ENCODE results near the gene MKLN1. TPM values are rescaled to one million over a fixed set of nuclear protein-coding genes. Genes with fewer than 3 reads are reported as not detected.

The MKLN1 gene
- total RNA-seq, 1 donor from 2014 or later, result 60.4 TPM

DNA sequence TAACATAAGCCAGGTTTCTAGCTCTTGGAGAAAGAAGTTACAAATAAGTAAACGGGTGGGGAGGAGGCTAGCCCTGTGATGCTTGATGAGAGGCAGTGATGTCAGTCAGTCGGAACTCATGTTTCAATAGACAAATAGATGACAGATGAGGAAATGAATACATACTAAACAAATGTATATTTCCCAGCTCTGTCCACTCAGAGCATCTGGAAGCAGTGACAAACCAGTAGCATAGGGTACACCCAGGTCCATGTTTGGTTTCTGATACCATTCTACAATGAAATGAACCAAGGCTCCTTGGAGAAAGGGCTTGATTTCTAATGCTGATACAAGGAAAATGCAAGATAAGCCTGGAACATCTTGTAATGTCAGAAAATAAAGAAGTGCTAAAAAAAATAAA, 198.1 kb downstream of the MKLN1 start:
- no peak for DNase-seq
- TF ChIP-seq, protein P1, sequence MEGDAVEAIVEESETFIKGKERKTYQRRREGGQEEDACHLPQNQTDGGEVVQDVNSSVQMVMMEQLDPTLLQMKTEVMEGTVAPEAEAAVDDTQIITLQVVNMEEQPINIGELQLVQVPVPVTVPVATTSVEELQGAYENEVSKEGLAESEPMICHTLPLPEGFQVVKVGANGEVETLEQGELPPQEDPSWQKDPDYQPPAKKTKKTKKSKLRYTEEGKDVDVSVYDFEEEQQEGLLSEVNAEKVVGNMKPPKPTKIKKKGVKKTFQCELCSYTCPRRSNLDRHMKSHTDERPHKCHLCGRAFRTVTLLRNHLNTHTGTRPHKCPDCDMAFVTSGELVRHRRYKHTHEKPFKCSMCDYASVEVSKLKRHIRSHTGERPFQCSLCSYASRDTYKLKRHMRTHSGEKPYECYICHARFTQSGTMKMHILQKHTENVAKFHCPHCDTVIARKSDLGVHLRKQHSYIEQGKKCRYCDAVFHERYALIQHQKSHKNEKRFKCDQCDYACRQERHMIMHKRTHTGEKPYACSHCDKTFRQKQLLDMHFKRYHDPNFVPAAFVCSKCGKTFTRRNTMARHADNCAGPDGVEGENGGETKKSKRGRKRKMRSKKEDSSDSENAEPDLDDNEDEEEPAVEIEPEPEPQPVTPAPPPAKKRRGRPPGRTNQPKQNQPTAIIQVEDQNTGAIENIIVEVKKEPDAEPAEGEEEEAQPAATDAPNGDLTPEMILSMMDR (IDR thresholded peaks at IDR 0.05), result no peak
- no peak overlapping the region for H3K4me3 ChIP-seq

DNA sequence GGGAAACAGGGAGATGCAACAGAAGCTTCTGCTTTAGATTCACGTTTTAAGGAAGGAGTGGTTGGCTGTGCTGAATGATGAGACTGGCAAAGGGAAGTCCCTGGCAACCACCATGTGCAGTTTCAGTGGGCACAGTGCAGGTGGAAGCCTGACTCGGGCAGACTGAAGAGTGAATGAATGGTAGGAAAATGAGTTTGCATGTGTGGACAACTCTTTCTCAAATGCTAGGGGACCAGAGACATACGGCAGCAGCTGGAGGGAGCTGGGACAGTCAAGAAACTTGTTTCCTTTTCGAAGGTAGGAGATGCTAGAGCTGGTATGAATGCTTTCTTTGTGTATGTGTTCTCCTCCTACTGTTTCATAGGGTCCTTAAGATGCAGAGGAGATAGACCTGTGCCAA, 199.8 kb downstream of the MKLN1 start:
- no peak for ATAC-seq
- TF ChIP-seq, protein P1 (IDR thresholded peaks at IDR 0.05), result no peak
- H3K27ac ChIP-seq, result no peak overlapping the region
- no peaks in the 10 kb centered on the region for H3K9me3 ChIP-seq
- H3K27me3 ChIP-seq (ENCODE audit: low read depth), result no peaks in the 10 kb centered on the region
- no peaks in the 10 kb centered on the region for H3K36me3 ChIP-seq
- H3K4me1 ChIP-seq, result peaks cover 4% of the 10 kb centered on the region
- no peak overlapping the region for H3K4me3 ChIP-seq
- intact Hi-C loops (cut with DNase I), result no loop called here
- no peak for DNase-seq

More for the DNA sequence above, 198.1 kb downstream of the MKLN1 start:
- Histone ChIP-seq H3K36me3 (no peaks in the 10 kb centered on the region), H3K27ac (no peak overlapping the region), H3K4me1 (peaks cover 10% of the 10 kb centered on the region), H3K9me3 (no peaks in the 10 kb centered on the region), H3K27me3 (ENCODE audit: low read depth) (no peaks in the 10 kb centered on the region)
- intact Hi-C loops (cut with DNase I), result no loop called here
- ATAC-seq, result no peak

DNA sequence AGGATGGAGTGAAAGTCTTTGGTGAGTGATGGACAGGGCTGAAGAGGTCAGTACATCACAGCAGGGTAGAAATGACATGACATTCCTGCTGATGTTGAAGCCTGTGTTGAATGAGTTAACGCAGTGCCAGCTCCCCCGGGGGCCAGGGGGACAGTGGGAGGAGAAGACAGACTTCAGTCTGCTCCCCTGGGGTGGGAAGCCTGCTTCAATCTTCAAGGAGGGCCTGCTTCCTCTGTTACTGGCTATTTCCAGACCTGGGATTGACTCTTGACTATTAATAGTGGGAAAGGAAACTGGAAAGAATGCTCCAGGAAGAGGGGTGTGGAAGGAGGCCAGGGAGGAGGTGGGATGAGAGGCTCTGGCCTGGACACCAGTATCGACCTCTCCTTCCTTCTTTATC, 201.5 kb downstream of the MKLN1 start:
- ATAC-seq (no peak), DNase-seq (no peak)
- Histone ChIP-seq H3K27me3 (ENCODE audit: low read depth) (no peaks in the 10 kb centered on the region), H3K4me3 (no peak overlapping the region), H3K36me3 (no peaks in the 10 kb centered on the region), H3K9me3 (no peaks in the 10 kb centered on the region), H3K27ac (no peak overlapping the region), H3K4me1 (no peaks in the 10 kb centered on the region)
- intact Hi-C loops (cut with DNase I), result no loop called here
- TF ChIP-seq, protein P1 (IDR thresholded peaks at IDR 0.05), result no peak

DNA sequence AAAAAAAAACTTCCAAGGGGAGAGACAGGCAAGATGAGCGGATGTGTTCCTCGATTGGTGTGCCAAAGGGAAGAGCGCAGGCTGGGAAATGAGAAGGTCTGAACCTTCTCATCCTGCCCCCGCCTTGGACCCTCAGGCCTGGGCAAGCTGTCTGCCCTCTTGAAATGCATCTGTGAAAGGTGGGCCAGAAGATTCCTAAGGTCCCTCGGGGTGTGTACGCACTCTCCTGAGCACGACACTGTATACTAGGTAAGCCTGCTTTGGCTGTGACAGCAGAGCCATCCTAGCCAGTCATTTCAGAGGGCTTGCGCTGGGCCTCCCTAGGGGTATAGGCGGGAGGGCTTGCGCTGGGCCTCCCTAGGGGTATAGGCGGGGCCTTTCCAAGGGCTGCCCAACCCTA, 201.9 kb downstream of the MKLN1 start:
- H3K9me3 ChIP-seq, result no peaks in the 10 kb centered on the region
- H3K27me3 ChIP-seq (ENCODE audit: low read depth), result no peaks in the 10 kb centered on the region
- TF ChIP-seq, protein P1 (IDR thresholded peaks at IDR 0.05), result no peak
- H3K27ac ChIP-seq, result no peak overlapping the region
- intact Hi-C loops (cut with DNase I), result no loop called here
- no peaks in the 10 kb centered on the region for H3K36me3 ChIP-seq
- no peaks in the 10 kb centered on the region for H3K4me1 ChIP-seq
- no peak overlapping the region for H3K4me3 ChIP-seq
- DNase-seq (no peak), ATAC-seq (no peak)

DNA sequence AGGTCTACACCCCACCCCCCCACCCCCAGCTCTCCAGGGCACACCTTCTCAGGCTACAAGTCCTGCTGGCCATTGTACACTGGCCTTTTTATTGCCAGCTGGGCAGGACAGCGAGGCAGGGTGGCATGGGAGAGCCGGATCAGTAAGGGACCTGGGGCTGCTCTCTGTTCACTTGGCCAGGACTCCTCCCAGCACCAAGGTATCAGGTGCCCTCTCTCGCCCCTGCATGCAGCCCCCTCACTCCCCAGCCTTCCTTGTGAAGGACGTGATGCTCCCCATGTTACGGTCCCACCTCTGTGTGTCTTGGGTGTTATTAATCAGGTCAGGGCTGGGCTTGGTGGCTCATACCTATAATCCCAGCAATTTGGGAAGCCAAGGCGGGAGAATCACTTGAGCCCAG, 202.5 kb downstream of the MKLN1 start:
- no peak overlapping the region for H3K4me3 ChIP-seq
- TF ChIP-seq, protein P1 (IDR thresholded peaks at IDR 0.05), result no peak
- no peaks in the 10 kb centered on the region for H3K4me1 ChIP-seq
- no peaks in the 10 kb centered on the region for H3K36me3 ChIP-seq
- no peaks in the 10 kb centered on the region for H3K9me3 ChIP-seq
- DNase-seq (no peak), ATAC-seq (no peak)
- no peak overlapping the region for H3K27ac ChIP-seq
- intact Hi-C loops (cut with DNase I), result no loop called here
- H3K27me3 ChIP-seq (ENCODE audit: low read depth), result no peaks in the 10 kb centered on the region

DNA sequence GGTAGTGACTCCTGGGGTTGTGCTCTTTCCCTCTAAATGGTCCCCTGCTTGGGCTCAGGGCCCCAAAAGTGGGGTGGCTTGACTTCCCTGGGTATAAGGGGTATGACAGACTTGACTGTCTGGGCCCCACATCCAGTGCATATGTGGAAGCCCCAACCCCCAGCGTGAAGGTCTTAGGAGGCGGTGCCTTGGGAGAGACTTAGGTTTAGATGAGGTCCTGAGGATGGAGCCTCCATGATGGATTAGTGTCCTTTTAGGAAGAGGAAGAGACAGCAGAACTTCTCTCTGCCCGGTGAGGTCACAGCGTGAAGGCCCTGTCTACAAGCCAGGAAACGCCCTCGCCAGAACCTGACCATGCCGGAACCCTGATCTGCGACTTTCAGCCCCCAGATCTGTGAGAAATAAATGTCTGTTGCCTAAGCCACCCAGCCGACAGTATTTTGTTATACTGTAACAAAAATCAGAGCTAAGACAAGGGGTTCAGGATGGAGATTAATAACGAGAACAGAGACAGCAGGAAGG, 205.0 kb downstream of the MKLN1 start:
- H3K4me3 ChIP-seq, result no peak overlapping the region
- H3K9me3 ChIP-seq, result no peaks in the 10 kb centered on the region
- no peak for ATAC-seq
- H3K36me3 ChIP-seq, result no peaks in the 10 kb centered on the region
- no peaks in the 10 kb centered on the region for H3K4me1 ChIP-seq
- no peaks in the 10 kb centered on the region for H3K27me3 ChIP-seq (ENCODE audit: low read depth)
- H3K27ac ChIP-seq, result peak overlapping the region; percentile 50
- intact Hi-C loops (cut with DNase I), result no loop called here
- DNase-seq, result no peak
- TF ChIP-seq, protein P1 (IDR thresholded peaks at IDR 0.05), result no peak
